Measurements from ENCODE around the gene RASAL1. TPM values are rescaled to one million over a fixed set of nuclear protein-coding genes. Genes with fewer than 3 reads are reported as not detected.

RASAL1 gene
- total RNA-seq, 4 donors from 2014 or later = not detected

GRCh38 chr12:113179023-113179422, 43.5 kb upstream of the RASAL1 start:
- no peak for TF ChIP-seq CTCF (IDR thresholded peaks at IDR 0.05)
- ATAC-seq (ENCODE audit: low FRiP score) = no peak

DNA sequence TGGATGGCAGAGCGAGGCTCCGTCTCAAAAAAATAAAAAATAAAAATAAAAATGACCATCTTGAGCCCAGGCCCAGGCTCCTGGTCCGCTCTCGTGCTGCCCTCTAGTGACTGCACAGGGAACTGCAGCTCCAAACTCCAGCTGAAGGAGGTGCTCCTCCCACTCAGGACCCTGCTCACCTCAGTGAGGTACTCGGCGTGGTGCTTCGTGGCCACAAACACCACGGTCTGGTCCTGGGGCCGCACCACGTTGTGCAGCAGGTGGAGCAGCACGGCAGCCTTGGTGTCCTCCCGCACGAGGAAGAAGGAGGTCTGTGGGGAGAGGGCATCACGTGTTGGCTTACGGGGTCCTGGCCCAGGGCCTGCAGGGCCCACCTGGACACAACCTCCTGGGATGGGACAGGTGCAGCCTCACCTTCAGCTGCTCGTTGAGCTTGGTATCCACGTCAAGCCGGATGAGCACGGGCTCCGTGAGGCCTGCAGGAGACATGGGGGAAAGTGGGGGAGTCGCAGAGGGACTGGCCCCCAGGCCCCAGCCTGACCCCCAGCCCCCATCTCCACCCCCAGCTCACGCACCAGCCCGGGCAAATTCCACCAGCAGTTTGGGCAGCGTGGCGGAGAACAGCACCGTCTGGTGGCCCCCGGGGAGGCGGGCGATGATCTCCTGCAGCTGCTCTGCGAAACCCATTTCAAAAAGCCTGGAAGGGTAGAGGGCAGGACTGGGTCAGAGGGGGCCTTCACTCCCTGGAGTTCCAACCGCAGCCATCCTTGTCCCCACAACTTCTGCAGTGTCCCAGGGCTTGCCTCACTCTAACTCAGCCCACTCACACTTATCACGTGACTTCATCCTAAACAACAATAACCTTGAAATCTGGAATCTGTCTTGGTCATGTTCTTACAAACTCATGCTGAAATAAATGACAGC, 39.2 kb upstream of the RASAL1 start:
- no peak for TF ChIP-seq CTCF (IDR thresholded peaks at IDR 0.05)
- DNase-seq (ENCODE audit: low spot score) (peak; percentile 77), ATAC-seq (ENCODE audit: low FRiP score) (peak; percentile 58)

More at GRCh38 chr12:113179023-113179422, 43.5 kb upstream of the RASAL1 start:
- DNase-seq (ENCODE audit: low spot score) = no peak

- no peak for DNase-seq (ENCODE audit: low spot score)
- TF ChIP-seq CTCF (IDR thresholded peaks at IDR 0.05) = no peak
These were observed 37.6 kb upstream of the RASAL1 start for GRCh38 chr12:113173081-113173698.

DNA sequence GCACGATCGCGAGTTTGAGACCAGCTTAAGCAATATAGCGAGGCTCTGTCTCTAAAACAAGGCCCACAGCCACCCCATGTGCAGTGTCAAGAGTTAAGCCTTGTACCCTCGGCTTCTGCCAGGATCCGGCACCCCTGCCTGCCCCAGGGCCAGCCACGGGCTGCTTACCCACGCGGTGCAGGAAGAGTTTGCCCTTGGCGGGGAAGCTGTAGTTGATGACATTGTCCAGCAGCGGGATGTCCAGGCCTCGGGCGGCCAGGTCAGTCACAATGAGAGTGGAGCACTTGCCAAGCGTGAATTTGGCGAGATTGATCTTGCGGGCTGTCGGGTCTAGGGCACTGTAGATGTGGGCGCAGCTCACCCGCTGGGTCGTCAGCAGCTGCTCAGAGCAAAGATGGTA, 36.6 kb upstream of the RASAL1 start:
- no peak for TF ChIP-seq CTCF (IDR thresholded peaks at IDR 0.05)
- DNase-seq (ENCODE audit: low spot score) (no peak), ATAC-seq (ENCODE audit: low FRiP score) (no peak)

More at GRCh38 chr12:113173081-113173698, 37.6 kb upstream of the RASAL1 start:
- ATAC-seq (ENCODE audit: low FRiP score) = no peak

DNA sequence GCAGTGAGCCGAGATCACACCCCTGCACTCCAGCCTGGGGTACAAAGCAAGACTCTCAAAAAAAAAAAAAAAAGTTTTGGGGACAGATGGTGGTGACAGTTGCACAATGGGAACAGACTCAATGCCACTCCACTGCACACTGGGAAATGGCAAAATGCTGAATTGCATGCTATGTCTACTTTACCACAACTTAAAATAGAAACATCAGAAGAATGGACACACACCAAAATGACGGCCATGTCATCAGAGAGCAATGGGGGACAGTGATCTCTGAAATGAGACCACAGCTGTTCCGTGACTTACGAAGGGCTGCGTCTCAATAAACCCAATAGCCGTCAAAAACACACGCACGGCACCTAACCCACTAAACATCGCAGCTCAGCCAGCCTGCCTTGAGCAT, 36.0 kb upstream of the RASAL1 start:
- no peak for TF ChIP-seq CTCF (IDR thresholded peaks at IDR 0.05)
- ATAC-seq (ENCODE audit: low FRiP score) (no peak), DNase-seq (ENCODE audit: low spot score) (no peak)

DNA sequence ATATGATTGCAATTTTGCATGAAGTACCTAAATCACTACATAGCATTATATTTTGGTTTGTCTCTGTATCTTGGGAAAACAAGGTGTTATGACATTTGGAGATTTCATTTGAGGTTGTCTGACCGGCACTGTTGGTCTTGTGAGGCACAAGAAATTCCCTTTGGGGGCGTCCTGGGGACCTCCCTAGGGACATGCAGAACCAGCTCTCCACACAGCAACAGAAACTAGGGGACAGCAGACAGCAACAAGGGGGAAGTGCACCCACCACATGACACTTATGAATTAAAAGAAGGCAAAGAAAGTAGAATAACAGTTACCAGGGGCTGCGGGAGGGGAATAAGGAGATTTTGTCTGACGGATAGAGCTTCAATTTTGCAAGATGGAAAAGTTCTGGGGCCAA, 35.4 kb upstream of the RASAL1 start:
- no peak for TF ChIP-seq CTCF (IDR thresholded peaks at IDR 0.05)
- ATAC-seq (ENCODE audit: low FRiP score) (no peak), DNase-seq (ENCODE audit: low spot score) (no peak)

All from omental fat pad (tissue), 4 donors.